Left kidney (tissue), 2 donors: Measurements from ENCODE around the gene TM7SF2. TPM values are rescaled to one million over a fixed set of nuclear protein-coding genes. Genes with fewer than 3 reads are reported as not detected.
"Not testable (repeated sequence)": the region's sequence is repeated elsewhere in the genome, so short reads cannot be mapped to it uniquely, and the experiment has no call there.

Experiments used
- DNase-seq: peaks from one replicate; pipeline ENCODE4 v3.0.0-alpha.2; 2013
- polyA plus RNA-seq: library from polyadenylated mRNA; unstranded; fragments of 120-200 nt; gene quantifications from one replicate; pipeline ENCODE4 v1.2.1, GENCODE V29; 2013; ENCODE audit not compliant: insufficient read length

Gene TM7SF2
- polyA plus RNA-seq, 1 donor, result 63.8 TPM

DNA sequence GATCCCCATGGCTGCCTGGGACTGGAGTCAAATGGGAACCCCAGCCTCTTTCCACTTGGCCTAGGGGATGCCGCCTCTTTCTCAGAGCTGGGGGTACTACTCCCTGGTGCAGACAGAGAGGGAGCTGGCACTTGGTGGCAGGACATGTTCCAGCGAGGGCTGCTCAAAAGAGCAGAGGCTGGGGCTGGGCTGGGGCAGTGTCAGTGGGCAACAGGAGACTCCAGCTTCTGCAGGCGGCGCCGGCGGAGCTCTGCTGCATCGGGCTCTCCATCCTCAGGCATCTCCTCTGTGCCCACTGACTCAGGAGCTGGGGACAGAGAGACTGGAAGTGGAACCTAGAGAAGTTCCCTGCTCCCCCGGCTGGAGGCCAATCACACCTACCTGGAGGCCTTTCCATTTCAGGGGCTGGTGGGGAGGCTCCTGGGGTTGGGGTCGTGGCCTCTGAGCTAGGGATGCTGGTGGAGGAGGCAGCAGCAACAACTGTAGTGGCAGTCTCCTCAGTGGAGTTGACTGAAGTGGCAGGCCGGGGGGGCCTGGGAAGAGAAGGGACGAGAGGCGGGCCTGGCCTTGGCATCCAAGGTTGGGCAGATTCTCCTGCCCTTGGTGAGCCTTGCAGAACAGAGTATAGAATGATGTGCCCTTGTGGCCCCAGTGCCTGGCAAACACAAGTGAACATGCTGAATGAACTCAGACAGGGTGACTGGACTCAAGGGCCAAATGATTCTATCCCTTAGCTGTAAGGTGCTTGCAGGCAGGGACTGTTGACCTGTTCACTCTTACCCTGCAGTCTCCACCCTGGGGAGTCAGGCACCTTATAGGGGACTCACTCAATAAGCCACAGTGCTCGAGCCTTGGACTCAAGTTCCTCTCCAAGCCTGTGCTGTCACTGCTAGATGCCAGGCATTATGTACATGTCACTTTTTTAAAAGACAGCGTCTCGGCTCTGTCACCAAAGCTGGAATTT lies 16.8 kb downstream of the TM7SF2 start:
- no peak for DNase-seq

DNA sequence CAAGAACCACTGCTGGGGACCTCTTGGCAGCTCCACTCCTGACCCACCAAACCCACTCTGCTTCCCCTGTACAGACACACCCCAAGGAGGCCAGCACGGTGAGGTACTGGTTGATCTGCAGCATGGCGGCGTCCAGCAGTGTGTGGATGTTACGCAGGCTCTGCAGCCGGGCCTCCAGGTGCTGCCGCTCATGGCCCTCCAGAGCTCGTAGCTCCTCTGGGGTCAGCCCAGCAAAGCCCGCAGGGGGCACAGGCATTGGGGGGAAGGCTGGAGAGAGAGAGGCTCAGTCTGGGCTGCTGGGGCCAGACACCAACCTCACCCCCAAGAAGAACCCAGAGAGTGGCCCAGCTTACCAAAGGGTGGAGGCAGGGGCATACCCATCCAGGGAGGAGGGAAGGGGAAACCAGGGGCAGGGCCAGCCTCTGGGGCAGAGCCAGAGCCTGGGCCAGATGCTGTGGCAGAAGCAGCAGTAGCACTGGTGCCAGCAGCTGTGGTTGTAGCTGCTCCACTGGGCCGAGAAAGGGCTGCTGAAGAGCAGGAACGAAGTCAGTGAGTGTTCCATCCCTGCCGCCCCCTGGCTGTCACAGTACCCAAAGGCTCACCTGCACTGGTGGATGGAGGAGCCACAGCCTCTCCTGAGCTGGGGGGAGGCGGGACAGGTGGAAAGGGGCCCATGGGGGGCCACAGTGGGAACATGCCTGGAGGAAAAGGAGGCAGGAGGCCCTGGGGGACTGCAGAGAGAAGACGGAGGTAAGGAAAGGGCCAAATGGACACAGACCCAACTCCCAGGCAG lies 18.2 kb downstream of the TM7SF2 start:
- DNase-seq, result no peak

DNA sequence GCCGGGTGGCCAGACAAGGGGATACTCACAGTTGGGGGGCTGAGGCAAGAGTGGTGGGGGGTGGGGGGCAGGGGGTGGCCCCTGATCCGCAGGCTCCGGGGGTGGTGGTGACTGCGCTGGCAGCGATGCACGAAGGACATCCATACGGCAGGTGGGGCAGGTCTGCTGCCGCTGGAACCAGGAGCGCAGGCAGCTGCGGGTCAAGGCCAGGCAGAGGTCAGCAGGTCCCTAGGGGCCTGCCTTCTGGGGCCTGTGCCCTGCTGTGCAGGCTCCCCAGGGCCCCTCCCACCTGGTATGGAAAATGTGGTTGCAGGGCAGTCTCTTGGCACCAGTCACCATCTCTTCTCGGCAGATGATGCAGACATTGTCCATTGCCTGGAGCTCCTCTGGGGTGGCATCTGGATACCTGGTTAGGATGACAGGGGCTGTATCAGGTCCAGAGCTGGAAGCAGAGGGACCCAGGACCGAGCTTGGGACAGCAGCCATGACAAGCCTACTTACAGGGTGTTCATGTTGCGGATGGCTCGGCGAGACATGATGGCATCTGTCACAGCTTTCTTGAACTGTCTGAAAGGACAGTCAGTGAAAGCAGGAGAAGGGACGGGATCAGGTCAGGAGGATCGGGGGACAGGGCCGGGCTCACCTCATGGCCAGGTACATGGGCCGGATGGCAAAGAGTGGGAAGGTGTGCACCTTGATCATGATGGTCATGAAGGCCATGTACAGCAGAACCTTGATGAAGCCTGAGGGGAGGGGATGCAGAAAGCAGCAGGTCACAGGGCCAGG lies 19.2 kb downstream of the TM7SF2 start:
- no peak for DNase-seq

DNA sequence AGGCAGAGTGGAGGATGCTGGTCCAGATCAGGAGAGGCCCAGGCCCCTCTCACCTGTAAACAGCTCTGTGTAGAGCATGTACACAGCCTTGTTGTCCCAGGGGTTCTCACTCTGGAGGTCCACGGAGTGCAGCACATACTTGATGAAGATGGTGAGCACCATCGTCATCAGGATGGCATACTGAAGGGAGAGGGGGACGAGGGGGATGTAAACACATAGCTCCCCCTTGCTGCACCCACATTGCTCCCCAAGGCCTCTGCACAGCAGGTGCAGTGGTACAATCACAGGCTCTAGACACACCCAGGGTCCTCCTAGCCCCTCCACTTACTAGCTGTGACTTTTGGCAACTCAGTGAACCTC lies 19.7 kb downstream of the TM7SF2 start:
- no peak for DNase-seq

DNA sequence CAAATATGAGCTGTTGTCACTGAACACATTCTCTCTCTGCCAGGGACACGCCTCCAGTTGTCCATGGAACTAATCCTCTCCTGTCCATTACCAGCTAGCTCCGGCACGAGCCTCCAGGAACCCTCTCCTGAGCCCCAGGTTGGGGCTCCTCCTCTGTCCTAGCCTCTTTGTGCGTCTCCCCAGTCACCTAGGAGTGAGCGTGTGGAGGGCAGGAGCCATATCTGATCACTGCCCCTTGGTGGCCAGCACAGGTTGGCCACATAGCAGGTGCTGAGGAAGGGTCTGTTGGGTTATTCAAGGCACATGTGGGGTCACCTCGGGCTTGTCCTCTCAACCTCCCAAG lies 20.2 kb downstream of the TM7SF2 start:
- no peak for DNase-seq

DNA sequence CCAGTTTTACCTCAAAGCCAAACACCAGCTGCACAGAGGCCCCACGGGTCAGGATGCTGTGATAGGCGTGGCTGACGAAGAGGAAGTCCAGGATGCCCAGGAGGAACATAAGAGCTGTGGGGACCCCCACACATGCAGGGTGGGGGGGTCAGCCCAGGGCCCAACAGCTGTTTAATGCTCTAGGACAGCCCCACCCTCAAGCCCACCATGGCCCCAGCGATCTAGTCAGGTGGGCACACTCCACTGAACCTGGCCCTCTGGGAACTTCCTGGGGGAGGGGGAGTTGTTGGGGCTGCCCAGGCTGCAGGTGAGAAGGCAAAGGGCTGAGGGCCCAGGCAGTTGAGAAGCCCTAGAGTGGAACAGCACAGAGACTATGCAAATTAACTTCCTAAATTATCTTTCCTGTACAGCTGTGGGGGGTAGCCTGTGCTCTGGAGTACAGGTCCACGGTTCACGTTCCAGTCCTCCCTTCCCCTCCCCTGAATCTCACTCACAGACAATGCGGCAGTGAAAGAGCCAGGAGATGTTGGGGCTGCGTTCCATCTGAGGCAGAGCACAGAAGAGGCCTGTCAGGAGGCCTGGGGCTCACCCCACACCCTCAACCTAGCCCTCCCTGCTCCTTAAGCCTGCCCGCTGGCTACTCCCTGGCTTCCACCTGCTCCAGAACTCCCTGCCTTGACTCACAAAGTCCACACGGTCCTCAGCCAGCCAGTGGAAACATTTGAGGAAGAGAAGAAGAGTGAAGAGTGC lies 20.7 kb downstream of the TM7SF2 start:
- no peak for DNase-seq

DNA sequence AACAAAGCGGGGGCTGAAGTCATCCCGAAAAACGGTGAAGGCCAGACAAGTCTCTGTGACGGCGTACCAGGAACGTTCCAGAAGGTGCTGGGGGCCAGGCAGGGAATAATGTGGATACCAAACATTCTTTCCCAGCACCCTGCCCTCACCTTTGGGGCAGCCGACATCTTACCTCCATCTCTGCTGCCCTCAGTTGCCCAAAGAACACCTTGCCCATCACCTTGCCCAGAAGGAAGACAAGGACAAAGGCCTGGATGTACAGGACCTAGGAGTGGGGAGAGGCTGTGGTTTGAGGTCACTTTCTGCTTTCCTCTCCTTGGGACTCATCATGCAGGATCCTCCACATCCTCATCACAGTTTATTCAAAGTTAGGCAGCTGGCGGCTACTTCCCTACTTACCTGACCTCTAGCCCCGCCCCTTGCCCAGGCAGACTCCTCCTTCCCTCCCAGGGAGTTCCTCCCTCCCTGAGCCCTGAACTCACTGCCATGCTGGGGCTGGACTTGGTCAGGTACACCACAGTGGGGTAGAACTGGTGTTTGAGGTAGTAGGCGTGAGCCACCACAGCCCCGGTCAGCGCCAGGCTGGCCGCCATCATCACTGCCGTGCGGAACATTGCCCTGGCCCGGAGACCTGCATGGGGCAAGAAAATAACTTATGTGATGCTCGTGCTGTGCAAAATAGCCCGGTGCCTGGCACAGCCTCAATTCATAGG lies 21.5 kb downstream of the TM7SF2 start:
- DNase-seq, result no peak

DNA sequence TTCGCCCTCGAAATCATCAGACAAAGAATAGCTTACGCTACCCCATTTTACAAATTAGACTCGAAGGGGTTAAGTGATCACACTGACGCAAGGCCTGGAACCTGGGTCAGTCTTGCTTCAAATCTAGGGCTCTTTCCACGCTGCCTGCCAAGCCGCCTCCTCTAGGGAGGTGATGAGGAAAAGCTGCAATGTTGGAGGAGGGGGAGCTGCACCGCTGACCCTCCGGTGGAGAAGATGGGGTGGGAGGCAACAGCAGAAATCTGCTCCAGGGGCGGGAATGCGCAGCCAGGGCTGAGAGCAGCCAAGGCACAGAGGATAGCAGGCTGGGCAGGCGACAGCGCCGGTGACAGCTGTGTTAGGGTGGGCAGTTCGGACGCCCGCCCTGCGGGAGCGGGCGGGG lies 22.1 kb downstream of the TM7SF2 start:
- DNase-seq, result no peak

DNA sequence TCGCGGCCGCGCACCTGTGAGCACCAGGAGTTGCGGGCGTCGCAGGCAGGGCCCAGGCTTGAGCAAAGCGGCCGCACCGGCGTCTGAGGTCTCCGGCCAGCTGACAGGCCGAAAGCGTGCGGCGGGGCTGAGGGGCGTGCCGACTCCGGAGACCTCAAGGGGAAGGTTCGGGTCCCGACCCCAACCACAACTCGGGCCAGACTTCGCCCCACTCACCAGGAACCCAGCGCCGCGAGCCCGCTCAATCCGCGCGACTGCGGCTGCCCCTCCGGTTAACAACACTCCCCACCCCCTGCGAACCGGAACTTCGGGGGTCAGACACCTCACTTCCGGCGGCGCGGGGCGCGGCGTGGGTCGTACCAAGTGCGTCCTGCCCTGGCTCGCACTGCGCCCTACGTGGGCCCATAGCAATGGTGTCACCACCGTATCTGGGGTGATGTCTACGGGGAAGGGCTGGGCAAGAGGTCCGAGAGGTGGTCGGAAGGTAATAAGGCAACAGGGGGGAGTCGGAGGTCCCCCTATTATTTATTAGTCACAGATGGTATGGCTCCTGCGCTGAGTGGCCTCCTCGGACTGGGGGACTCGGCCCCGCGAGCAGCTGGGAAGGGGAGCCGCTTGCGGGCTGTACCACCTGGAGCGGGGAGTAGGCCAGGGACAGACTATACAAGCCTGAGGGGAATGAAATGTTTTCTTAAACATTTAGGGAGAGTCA lies 22.7 kb downstream of the TM7SF2 start, which contains the start of gene SYVN1:
TSS of gene SYVN1 (minus strand) at position 280 of the 712 bp plus-strand sequence. CDS start 918 bp downstream, outside the sequence.
- DNase-seq, result peak; percentile 89

DNA sequence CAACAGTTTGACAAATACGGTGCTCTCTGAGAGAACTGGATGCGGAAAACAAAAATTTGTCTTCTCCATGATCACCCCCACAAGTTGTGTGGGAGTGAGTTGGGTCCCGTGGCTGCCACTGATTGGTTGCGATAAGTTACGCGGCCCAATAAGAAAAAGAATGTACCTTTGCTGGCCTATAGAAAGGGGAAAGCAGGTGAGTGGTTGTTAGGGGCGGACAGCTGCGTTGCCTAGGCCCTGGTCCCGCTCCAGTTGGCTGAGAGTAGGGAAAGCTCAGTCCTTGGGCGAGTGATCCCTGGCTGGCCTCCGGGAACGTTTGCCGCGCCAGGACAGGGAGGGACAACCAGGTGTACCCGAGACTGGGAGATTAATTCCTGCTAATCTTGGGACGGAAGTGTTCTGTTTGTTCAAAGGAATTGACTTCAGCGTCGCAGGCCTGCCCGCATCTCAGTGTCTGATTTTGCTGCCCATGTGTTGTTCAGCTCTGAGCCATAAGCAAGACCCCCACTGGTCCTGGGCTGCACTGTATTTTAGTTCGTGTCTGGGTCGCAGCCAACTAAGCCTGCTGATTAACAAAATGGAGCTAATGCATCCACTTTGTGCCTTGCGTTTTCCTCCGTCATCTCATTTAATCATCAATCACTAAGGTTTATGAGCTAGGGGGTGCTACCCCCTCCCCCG lies 23.4 kb downstream of the TM7SF2 start:
- DNase-seq, result peak; percentile 95

DNA sequence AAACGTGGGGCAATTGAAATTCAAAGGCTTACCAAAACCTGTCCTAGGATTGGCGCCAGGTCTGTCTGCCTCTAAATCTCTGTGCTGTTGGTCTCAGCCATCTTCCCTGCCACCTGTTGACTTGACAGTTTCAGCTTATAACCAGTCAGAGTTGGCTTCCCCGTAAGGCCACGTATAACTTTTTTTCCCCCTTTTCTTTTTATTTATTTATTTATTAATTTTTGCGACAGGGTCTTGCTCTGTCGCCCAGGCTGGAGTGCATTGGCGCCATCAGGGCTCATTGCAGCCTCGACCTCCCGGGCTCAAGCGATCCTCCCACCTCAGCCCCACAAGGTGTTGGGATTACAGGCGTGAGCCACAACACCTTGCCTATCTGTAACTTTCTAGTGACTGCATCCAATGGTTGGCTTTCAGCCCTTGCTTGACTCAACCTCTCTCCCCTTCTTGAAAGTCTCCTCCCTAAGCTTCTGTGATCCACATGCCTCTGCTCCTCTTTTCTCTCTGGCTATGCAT lies 24.0 kb downstream of the TM7SF2 start:
- no peak for DNase-seq

DNA sequence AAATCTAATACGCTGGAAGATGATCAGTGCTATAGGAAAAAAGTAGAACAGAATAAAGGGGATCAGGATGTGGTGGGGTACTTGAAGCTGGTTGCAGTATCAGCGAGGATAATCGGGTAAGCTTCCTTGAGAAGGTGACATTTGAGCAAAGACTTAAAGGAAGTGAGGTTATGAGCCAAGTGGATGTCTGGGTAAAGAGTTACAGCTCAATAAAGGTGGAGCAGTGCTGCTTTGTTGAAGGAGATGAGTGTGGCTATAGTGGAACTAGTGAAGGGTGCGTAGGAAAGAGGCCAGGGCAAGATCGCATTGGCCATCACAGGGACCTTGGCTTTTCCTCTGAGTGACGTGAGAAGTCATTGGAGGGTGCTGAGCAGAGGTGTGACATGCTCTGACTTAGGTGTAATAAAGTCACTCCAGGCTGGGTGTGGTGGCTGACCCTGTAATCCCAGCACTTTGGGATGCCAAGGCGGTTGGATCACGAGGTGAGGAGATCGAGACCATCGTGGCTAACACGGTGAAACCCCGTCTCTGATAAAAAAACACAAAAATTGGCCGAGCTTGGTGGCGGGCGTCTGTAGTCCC lies 24.9 kb downstream of the TM7SF2 start:
- no peak for DNase-seq

DNA sequence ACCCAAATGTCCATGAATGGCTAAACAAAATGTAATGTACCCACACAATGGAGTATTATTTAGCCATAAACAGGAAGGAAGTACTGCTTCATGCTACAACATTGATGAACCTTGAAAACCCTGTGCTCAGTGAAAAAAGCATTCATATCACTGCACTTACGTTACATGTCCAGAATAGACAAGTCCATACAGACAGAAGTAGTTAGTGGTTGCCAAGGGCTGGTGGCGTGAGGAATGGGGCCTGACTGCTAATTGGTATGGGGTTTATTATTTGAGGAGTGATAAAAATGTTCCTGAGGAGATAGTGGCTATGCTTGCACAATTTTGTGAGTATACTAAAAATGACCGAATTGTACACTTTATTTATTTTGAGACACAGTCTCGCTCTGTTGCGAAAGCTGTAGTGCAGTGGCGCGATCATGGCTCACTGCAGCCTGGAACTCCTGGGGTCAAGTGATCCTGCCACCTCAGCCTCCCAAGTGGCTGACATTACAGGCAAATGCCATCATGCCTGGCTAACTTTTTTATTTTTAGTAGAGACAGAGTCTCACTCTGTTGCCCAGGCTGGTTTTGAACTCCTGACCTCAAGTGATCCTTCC lies 30.3 kb downstream of the TM7SF2 start:
- DNase-seq, result no peak

DNA sequence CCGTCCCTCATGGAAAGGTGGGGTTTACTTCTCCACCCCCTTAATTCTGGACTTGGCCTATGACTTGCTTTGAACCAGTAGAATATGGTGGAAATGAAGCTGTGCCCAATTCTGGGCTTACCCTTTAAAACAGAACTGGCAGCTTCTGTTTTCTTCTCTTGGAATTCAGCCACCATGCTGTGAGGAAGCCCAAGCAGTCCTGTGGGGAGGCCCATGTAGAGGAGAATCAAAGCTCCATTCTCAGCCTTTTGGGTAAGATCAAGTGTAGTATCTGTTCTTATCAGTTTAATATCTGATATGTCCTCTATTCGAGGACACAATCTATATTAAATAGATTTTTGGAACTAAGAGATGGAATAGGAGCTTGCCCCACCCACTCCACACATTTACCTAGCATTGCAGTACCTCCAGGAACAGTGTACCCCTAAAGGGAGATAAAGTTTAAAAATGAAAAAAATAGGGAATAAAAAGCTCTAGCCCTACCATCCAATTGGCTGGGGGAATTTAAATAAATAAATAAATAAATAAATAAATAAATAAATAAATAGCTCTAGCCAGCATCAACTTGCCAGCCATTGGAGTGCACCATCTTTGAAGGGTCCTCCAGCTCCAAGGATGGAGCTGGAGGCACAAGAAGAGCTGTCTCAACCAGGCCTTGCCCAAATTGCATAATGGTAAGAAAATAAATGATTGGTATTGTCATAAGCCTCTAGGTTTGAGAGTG lies 35.8 kb downstream of the TM7SF2 start:
- DNase-seq, result no peak

DNA sequence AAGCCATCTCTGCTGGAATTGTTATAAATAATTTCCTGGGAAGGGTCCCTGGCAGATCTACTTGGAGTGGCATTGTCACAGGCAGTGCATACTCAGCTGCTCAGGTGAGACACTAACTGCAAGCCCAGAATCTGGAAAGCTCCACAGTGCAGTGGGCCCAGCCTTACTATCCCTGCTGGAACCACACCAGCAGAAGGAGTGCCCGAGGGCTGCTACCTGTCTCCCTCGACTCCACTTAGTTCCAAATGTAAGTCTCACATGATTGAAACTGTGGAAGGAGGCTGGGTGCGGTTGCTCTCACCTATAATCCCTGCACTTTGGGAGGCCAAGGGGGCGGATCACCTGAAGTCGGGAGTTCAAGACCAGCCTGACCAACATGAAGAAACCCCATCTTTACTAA lies 37.0 kb downstream of the TM7SF2 start:
- DNase-seq, result no peak

DNA sequence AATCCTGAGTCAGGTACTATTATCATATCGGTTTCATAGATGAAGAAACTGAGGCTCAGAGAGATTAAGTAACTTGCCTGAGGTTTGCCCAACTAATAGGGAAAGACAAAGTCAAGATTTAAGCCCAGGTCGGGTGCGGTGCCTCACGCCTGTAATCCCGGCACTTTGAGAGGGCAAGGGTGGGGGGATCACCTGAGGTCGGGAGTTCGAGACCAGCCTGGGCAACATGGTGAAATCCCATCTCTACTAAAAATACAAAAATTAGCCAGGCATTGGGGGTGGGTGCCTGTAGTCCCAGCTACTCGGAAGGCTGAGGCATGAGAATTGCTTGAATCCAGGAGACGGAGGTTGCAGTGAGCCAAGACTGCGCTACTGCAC lies 38.4 kb downstream of the TM7SF2 start:
- not testable (repeated sequence) for DNase-seq

DNA sequence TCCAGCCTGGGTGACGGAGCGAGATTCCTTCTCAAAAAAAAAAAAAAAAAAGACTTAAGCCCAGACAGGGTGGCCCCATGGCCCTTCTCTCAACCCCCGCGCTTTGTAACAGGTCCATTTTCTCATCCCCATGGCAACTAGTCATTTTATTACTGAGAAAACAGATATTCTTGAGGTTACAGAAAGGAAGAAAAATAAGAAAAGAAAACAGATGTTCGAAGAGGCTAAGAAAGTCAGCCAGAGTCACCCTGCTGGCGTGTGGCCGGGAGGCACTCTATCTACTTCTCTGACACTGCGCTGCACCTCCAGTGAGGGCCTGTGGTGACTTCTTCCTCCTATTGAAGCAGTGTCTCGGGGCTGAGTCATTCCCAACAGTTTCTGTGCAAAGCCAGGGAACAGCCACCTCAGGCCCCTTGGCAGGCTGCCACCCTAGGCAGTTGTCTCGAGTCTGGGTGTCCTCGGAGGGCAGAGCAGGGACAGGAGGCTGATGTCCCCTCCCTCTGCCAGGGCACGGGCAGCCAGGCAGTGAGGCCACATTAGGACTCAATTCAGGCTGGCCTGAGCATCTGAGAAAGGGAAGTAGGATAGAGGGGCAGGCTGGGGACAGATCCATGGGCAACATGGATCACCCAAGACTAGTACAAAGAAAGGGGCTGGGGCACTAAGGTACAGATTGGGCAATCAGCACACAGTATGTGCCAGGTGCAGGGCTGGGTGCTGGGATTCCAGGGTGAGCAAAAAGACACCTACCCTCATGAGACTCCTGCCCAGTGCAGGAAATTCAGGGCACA lies 39.0 kb downstream of the TM7SF2 start:
- DNase-seq, result no peak
